HUES48 (cell line): ENCODE measurements around the gene PSAP.
"Not testable (repeated sequence)": the region's sequence is repeated elsewhere in the genome, so short reads cannot be mapped to it uniquely, and the experiment has no call there.

Experiments
- H3K27ac ChIP-seq: one replicate; pipeline ENCODE4 v1.7.0; 2013; ENCODE audit warnings: low read depth, low read length, inconsistent platforms
- H3K27me3 ChIP-seq: 2 replicates; pipeline ENCODE4 v1.6.1; 2013; ENCODE audit warnings: mild to moderate bottlenecking, low read length; ENCODE audit not compliant: control insufficient read depth, insufficient read depth
- H3K36me3 ChIP-seq: 2 replicates; pipeline ENCODE4 v1.6.1; 2013; ENCODE audit warnings: low read length; ENCODE audit not compliant: control insufficient read depth, insufficient read depth
- H3K4me1 ChIP-seq: 2 replicates; pipeline ENCODE4 v1.6.1; 2013; ENCODE audit warnings: mild to moderate bottlenecking, low read length; ENCODE audit not compliant: control insufficient read depth, insufficient read depth
- H3K4me3 ChIP-seq: 2 replicates; pipeline ENCODE4 v1.5.1; 2013; ENCODE audit warnings: mild to moderate bottlenecking, low read depth, low read length
- H3K9ac ChIP-seq: 2 replicates; pipeline ENCODE4 v1.6.1; 2013; ENCODE audit warnings: mild to moderate bottlenecking, low read depth, low read length, moderate library complexity
- H3K9me3 ChIP-seq: 2 replicates; pipeline ENCODE4 v1.6.1; 2013; ENCODE audit warnings: low read length; ENCODE audit not compliant: control insufficient read depth, insufficient read depth

PSAP gene

GRCh38 chr10:71887743-71888142 is 36.7 kb upstream of the PSAP start:
- Histone ChIP-seq H3K9ac (no peak overlapping the region), H3K27me3 (peaks cover 31% of the 10 kb centered on the region), H3K9me3 (no peaks in the 10 kb centered on the region), H3K4me1 (no peaks in the 10 kb centered on the region), H3K36me3 (no peaks in the 10 kb centered on the region), H3K27ac (no peak overlapping the region), H3K4me3 (no peak overlapping the region)

- Histone ChIP-seq H3K27ac (no peak overlapping the region), H3K36me3 (no peaks in the 10 kb centered on the region), H3K4me1 (0 out of 2 replicates have a peak, but pooled peaks cover 3% of the 10 kb centered on the region), H3K9me3 (no peaks in the 10 kb centered on the region), H3K9ac (no peak overlapping the region), H3K27me3 (peaks cover 5% of the 10 kb centered on the region), H3K4me3 (no peak overlapping the region)
Measured at GRCh38 chr10:71882813-71883659, 32.0 kb upstream of the PSAP start.

- Histone ChIP-seq H3K4me1 (0 out of 2 replicates have a peak, but pooled peaks cover 4% of the 10 kb centered on the region), H3K4me3 (no peak overlapping the region), H3K9ac (no peak overlapping the region), H3K27me3 (no peaks in the 10 kb centered on the region), H3K27ac (no peak overlapping the region), H3K36me3 (no peaks in the 10 kb centered on the region), H3K9me3 (no peaks in the 10 kb centered on the region)
Measured at GRCh38 chr10:71881647-71882355, 30.8 kb upstream of the PSAP start.

GRCh38 chr10:71881307-71881624 is 30.2 kb upstream of the PSAP start:
- not testable (repeated sequence) for H3K36me3 ChIP-seq, H3K27me3 ChIP-seq, H3K4me1 ChIP-seq, H3K27ac ChIP-seq, H3K9me3 ChIP-seq, H3K4me3 ChIP-seq, H3K9ac ChIP-seq

- Histone ChIP-seq H3K9ac (no peak overlapping the region), H3K9me3 (no peaks in the 10 kb centered on the region), H3K27ac (no peak overlapping the region), H3K4me1 (0 out of 2 replicates have a peak, but pooled peaks cover 4% of the 10 kb centered on the region), H3K27me3 (no peaks in the 10 kb centered on the region), H3K4me3 (no peak overlapping the region), H3K36me3 (no peaks in the 10 kb centered on the region)
Measured at GRCh38 chr10:71880425-71881306, 29.6 kb upstream of the PSAP start.

- Histone ChIP-seq H3K27me3 (no peaks in the 10 kb centered on the region), H3K9ac (no peak overlapping the region), H3K4me3 (no peak overlapping the region), H3K27ac (no peak overlapping the region), H3K4me1 (0 out of 2 replicates have a peak, but pooled peaks cover 4% of the 10 kb centered on the region), H3K36me3 (no peaks in the 10 kb centered on the region), H3K9me3 (no peaks in the 10 kb centered on the region)
Measured at GRCh38 chr10:71878327-71879034, 27.4 kb upstream of the PSAP start.

- Histone ChIP-seq H3K27me3 (no peaks in the 10 kb centered on the region), H3K4me3 (no peak overlapping the region), H3K27ac (no peak overlapping the region), H3K4me1 (0 out of 2 replicates have a peak, but pooled peaks cover 4% of the 10 kb centered on the region), H3K36me3 (no peaks in the 10 kb centered on the region), H3K9ac (no peak overlapping the region), H3K9me3 (no peaks in the 10 kb centered on the region)
Measured at GRCh38 chr10:71877821-71878220, 26.8 kb upstream of the PSAP start.

GRCh38 chr10:71874680-71875354 is 23.8 kb upstream of the PSAP start:
- not testable (repeated sequence) for H3K27ac ChIP-seq, H3K9ac ChIP-seq, H3K4me3 ChIP-seq, H3K27me3 ChIP-seq, H3K36me3 ChIP-seq, H3K4me1 ChIP-seq, H3K9me3 ChIP-seq

- Histone ChIP-seq H3K9ac (no peak overlapping the region), H3K27me3 (no peaks in the 10 kb centered on the region), H3K36me3 (no peaks in the 10 kb centered on the region), H3K27ac (no peak overlapping the region), H3K9me3 (no peaks in the 10 kb centered on the region), H3K4me1 (0 out of 2 replicates have a peak, but pooled peaks cover 4% of the 10 kb centered on the region), H3K4me3 (no peak overlapping the region)
Measured at GRCh38 chr10:71873582-71874211, 22.6 kb upstream of the PSAP start.

- H3K27ac ChIP-seq, H3K4me1 ChIP-seq, H3K9me3 ChIP-seq, H3K27me3 ChIP-seq, H3K4me3 ChIP-seq, H3K36me3 ChIP-seq, H3K9ac ChIP-seq: not testable (repeated sequence)
Measured at GRCh38 chr10:71869601-71870000, 18.6 kb upstream of the PSAP start.
